Uterus (tissue), 2 donors: ENCODE measurements around the gene NTN5.

Experiments
- POLR2A ChIP-seq, 2 donors: fragments of 450-650 bp; IDR thresholded peaks; one replicate each; pipeline ENCODE4 v1.6.1; 2016; ENCODE audit warnings: antibody characterized with exemption in 2 of 2, mild to moderate bottlenecking in 1 of 2, moderate library complexity in 1 of 2
- TF ChIP-seq, protein P1 (sequence below), 4 experiments: fragments of 200-600 bp in 2 of 4; fragments of 450-650 bp in 2 of 4; sonication (generic) in 2 of 4; IDR thresholded peaks; one replicate each; pipeline ENCODE4 v1.5.1; 2016 to 2019; ENCODE audit warnings: antibody characterized with exemption in 4 of 4, mild to moderate bottlenecking in 2 of 4, moderate library complexity in 1 of 4

DNA sequence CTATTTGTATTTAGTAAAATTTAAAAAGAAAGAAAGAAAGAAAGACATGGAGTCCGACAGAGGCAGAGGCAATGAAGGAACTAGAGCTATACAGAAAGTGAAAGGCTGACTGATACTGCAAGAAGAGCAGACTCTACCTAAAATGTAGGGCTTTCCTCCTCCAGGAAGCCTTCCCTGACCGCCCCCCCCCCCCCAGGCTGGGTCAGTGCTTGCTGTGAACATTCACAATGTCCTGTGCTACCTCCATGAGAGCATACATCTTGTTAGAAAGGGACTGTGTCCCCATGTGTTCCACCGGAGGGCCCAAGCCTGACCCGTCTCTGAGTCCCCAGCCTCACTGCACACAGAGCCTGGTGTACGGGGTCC is 21.2 kb downstream of the NTN5 start:
- TF ChIP-seq, protein P1, sequence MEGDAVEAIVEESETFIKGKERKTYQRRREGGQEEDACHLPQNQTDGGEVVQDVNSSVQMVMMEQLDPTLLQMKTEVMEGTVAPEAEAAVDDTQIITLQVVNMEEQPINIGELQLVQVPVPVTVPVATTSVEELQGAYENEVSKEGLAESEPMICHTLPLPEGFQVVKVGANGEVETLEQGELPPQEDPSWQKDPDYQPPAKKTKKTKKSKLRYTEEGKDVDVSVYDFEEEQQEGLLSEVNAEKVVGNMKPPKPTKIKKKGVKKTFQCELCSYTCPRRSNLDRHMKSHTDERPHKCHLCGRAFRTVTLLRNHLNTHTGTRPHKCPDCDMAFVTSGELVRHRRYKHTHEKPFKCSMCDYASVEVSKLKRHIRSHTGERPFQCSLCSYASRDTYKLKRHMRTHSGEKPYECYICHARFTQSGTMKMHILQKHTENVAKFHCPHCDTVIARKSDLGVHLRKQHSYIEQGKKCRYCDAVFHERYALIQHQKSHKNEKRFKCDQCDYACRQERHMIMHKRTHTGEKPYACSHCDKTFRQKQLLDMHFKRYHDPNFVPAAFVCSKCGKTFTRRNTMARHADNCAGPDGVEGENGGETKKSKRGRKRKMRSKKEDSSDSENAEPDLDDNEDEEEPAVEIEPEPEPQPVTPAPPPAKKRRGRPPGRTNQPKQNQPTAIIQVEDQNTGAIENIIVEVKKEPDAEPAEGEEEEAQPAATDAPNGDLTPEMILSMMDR (IDR thresholded peaks at IDR 0.05) = no peak
- TF ChIP-seq POLR2A (IDR thresholded peaks at IDR 0.05) = no peak
